Endothelial cell of hepatic sinusoid (primary cell): Measurements from ENCODE around the gene NKX1-1.
"Not testable (repeated sequence)": the region's sequence is repeated elsewhere in the genome, so short reads cannot be mapped to it uniquely, and the experiment has no call there.

Experiments
- in situ Hi-C: cut with HindIII; loops from 2 replicates; pipeline ENCODE4 v1.10.0; 2017; ENCODE audit warnings: low sequenced_read_pairs

Gene NKX1-1

GRCh38 chr4:1406394-1406980 lies at the start of gene NKX1-1:
TSS of gene NKX1-1 (minus strand) at chr4:1406442. CDS start at chr4:1406442, 0 bp downstream.
- in situ Hi-C loops = loop anchor here (25.0 kb wide), 2 partner anchors 156 to 231 kb away; no protein-coding TSS in a partner anchor

DNA sequence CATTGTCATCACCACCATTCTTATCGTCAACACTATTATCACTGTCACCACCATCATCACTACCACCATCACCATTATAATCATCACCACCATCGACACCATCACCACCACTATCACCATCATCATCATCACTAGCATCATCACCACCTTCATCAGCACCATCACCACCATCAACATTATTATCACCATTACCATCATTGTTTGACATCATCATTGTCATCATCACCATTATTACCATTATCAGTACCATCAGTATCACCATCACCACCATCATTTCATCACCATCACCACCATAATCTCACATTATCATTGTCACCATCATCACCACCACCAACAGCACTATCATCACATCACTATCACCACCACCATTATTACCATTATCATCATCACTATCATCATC lies 47.5 kb upstream of the NKX1-1 start:
- in situ Hi-C loops = no loop called here

DNA sequence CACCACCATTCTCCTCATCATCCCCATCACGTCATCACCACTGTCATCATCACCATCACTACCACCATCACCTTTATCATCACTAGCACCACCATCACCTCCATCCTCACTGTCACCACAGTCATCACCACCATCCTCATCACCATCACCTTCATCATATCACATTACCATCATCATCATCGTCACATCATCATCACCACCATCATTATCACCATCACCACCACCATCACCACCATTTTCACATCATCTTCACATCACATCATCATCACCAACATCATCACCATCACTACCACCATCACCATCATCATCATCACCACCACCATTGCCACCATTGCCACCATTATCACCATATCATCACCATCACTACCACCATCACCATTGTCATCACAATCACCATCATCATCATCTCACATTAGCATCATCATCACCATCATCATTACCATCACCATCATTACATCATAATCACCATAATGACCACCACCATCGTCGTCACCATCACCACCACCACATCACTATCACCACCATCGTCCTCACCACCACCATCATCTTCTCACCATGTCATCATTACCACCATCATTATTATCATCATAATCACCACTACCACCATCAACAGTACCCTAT lies 46.3 kb upstream of the NKX1-1 start:
- in situ Hi-C loops = no loop called here

DNA sequence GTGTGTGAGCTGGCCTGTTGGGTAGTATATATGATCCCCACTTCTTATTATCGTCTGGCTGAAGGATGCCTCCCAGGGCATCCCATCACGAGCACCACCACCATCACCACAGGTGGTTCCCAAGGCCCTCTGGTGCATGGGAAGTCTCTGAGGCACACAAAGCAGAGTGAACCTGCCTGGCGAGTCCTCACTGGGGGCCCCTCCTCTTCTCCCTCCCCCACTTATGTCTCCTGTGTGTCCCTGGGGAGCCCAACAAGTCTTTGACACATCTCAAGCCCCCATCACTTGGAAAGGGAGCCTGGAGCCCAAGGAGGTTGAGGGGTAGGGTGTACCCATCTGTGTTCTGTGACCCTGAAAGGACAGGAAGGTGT lies 45.5 kb upstream of the NKX1-1 start:
- in situ Hi-C loops = no loop called here

- in situ Hi-C loops = no loop called here
Measured at GRCh38 chr4:1451106-1451751, 45.0 kb upstream of the NKX1-1 start.

- in situ Hi-C loops = no loop called here
Measured at GRCh38 chr4:1449833-1450741, 43.8 kb upstream of the NKX1-1 start.

- in situ Hi-C loops = no loop called here
Measured at GRCh38 chr4:1449475-1449832, 43.2 kb upstream of the NKX1-1 start.

GRCh38 chr4:1448589-1449420 lies 42.6 kb upstream of the NKX1-1 start:
- in situ Hi-C loops = no loop called here

- in situ Hi-C loops = no loop called here
Measured at GRCh38 chr4:1447676-1448588, 41.7 kb upstream of the NKX1-1 start.

- in situ Hi-C loops = no loop called here
Measured at GRCh38 chr4:1446502-1447386, 40.5 kb upstream of the NKX1-1 start.

DNA sequence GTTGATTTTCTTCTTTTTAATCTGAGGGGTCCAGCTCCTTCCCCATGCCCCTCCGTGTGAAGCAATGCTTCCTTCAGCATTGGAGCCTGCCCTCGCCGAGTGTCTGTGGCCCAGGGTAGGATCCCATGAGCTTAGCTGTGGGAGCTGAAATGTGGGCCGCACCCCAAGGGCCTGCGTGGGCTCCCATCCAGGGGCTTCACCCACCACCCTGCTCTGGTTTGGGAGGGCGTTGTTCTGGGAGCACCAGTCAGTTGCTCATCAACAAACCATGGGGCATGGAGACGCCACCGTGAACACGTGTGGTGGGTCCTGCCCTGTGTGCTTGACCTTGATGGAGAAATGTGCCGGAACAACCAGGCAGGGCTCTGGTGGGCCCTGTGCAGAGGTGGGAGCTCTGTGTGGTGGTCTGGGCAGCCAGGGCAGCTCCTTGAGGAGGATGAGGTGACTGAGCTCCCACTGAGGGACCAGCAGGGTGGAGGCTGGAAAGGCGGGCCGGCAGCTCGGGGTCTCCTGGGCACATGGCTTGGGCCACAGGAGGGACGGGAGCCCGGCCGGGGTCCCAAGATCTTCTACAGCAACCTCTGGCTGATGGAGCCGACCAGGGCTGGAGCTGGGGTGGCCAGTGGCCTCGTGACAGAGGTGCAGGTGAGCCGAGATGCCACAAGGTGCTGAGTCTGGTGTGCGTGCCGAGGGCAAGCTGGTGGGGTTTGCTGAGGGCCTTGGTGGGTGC lies 39.6 kb upstream of the NKX1-1 start:
- in situ Hi-C loops = no loop called here

GRCh38 chr4:1443688-1444172 lies 37.5 kb upstream of the NKX1-1 start:
- in situ Hi-C loops = not testable (repeated sequence)

- in situ Hi-C loops = no loop called here
Measured at GRCh38 chr4:1427010-1427409, 20.8 kb upstream of the NKX1-1 start.

GRCh38 chr4:1421657-1422056 lies 15.4 kb upstream of the NKX1-1 start:
- in situ Hi-C loops = loop anchor here (25.0 kb wide), 2 partner anchors 141 to 216 kb away; no protein-coding TSS in a partner anchor

- in situ Hi-C loops = loop anchor here (25.0 kb wide), 2 partner anchors 143 to 218 kb away; no protein-coding TSS in a partner anchor
Measured at GRCh38 chr4:1419708-1420107, 13.5 kb upstream of the NKX1-1 start.

- in situ Hi-C loops = loop anchor here (25.0 kb wide), 2 partner anchors 144 to 219 kb away; no protein-coding TSS in a partner anchor
Measured at GRCh38 chr4:1418494-1419285, 12.4 kb upstream of the NKX1-1 start.
